ENCODE data around the gene ATP6V0C.

DNA sequence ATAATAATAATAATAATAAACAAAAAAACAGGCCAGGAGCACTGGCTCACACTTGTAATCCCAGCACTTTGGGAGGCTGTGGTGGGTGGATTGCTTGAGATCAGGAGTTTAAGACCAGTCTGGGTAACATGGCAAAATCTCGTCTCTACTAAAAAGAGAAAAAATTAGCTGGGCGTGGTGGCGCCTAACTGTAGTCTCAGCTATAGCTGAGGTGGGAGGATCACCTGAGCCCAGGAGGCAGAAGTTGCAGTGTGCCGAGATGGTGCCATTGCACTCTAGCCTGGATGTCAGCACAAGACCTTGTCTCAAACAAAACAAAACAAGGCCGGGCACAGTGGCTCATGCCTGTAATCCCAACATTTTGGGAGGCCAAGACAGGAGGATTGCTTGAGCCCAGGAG is 18.7 kb upstream of the ATP6V0C start:
- TF ChIP-seq, protein P1, sequence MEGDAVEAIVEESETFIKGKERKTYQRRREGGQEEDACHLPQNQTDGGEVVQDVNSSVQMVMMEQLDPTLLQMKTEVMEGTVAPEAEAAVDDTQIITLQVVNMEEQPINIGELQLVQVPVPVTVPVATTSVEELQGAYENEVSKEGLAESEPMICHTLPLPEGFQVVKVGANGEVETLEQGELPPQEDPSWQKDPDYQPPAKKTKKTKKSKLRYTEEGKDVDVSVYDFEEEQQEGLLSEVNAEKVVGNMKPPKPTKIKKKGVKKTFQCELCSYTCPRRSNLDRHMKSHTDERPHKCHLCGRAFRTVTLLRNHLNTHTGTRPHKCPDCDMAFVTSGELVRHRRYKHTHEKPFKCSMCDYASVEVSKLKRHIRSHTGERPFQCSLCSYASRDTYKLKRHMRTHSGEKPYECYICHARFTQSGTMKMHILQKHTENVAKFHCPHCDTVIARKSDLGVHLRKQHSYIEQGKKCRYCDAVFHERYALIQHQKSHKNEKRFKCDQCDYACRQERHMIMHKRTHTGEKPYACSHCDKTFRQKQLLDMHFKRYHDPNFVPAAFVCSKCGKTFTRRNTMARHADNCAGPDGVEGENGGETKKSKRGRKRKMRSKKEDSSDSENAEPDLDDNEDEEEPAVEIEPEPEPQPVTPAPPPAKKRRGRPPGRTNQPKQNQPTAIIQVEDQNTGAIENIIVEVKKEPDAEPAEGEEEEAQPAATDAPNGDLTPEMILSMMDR (IDR thresholded peaks at IDR 0.05) = no peak
- no peak for TF ChIP-seq ATF1 (CRISPR knock-in tag; IDR thresholded peaks at IDR 0.05)
- TF ChIP-seq, protein P2, sequence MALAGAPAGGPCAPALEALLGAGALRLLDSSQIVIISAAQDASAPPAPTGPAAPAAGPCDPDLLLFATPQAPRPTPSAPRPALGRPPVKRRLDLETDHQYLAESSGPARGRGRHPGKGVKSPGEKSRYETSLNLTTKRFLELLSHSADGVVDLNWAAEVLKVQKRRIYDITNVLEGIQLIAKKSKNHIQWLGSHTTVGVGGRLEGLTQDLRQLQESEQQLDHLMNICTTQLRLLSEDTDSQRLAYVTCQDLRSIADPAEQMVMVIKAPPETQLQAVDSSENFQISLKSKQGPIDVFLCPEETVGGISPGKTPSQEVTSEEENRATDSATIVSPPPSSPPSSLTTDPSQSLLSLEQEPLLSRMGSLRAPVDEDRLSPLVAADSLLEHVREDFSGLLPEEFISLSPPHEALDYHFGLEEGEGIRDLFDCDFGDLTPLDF (CRISPR knock-in tag; IDR thresholded peaks at IDR 0.05) = no peak
- TF ChIP-seq CREB1 (CRISPR knock-in tag; IDR thresholded peaks at IDR 0.05) = no peak
- no peak for TF ChIP-seq NR2C2 (CRISPR knock-in tag; IDR thresholded peaks at IDR 0.05)
- no peak for TF ChIP-seq TCF7 (CRISPR knock-in tag; IDR thresholded peaks at IDR 0.05; ENCODE audit: low read depth)
- TF ChIP-seq, protein P3, sequence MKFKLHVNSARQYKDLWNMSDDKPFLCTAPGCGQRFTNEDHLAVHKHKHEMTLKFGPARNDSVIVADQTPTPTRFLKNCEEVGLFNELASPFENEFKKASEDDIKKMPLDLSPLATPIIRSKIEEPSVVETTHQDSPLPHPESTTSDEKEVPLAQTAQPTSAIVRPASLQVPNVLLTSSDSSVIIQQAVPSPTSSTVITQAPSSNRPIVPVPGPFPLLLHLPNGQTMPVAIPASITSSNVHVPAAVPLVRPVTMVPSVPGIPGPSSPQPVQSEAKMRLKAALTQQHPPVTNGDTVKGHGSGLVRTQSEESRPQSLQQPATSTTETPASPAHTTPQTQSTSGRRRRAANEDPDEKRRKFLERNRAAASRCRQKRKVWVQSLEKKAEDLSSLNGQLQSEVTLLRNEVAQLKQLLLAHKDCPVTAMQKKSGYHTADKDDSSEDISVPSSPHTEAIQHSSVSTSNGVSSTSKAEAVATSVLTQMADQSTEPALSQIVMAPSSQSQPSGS (CRISPR knock-in tag; IDR thresholded peaks at IDR 0.05; ENCODE audit: borderline replicate concordance, low read depth) = no peak
- TF ChIP-seq, protein P4, sequence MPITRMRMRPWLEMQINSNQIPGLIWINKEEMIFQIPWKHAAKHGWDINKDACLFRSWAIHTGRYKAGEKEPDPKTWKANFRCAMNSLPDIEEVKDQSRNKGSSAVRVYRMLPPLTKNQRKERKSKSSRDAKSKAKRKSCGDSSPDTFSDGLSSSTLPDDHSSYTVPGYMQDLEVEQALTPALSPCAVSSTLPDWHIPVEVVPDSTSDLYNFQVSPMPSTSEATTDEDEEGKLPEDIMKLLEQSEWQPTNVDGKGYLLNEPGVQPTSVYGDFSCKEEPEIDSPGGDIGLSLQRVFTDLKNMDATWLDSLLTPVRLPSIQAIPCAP (CRISPR knock-in tag; IDR thresholded peaks at IDR 0.05) = no peak
- no peak for TF ChIP-seq E2F4 (CRISPR knock-in tag; IDR thresholded peaks at IDR 0.05; ENCODE audit: borderline replicate concordance, low read depth)
- TF ChIP-seq, protein P5, sequence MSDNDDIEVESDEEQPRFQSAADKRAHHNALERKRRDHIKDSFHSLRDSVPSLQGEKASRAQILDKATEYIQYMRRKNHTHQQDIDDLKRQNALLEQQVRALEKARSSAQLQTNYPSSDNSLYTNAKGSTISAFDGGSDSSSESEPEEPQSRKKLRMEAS (CRISPR knock-in tag; IDR thresholded peaks at IDR 0.05) = no peak
- TF ChIP-seq, protein P6, sequence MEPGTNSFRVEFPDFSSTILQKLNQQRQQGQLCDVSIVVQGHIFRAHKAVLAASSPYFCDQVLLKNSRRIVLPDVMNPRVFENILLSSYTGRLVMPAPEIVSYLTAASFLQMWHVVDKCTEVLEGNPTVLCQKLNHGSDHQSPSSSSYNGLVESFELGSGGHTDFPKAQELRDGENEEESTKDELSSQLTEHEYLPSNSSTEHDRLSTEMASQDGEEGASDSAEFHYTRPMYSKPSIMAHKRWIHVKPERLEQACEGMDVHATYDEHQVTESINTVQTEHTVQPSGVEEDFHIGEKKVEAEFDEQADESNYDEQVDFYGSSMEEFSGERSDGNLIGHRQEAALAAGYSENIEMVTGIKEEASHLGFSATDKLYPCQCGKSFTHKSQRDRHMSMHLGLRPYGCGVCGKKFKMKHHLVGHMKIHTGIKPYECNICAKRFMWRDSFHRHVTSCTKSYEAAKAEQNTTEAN (CRISPR knock-in tag; IDR thresholded peaks at IDR 0.05) = no peak
- TF ChIP-seq FOXJ3 (CRISPR knock-in tag; IDR thresholded peaks at IDR 0.05; ENCODE audit: borderline replicate concordance) = no peak
- no peak for TF ChIP-seq ZNF317 (CRISPR knock-in tag; IDR thresholded peaks at IDR 0.05; ENCODE audit: borderline replicate concordance, low read depth)
- TF ChIP-seq, protein P7, sequence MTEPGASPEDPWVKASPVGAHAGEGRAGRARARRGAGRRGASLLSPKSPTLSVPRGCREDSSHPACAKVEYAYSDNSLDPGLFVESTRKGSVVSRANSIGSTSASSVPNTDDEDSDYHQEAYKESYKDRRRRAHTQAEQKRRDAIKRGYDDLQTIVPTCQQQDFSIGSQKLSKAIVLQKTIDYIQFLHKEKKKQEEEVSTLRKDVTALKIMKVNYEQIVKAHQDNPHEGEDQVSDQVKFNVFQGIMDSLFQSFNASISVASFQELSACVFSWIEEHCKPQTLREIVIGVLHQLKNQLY (CRISPR knock-in tag; IDR thresholded peaks at IDR 0.05) = no peak
